Nephron progenitor cell (in vitro differentiated cells): ENCODE results near the gene GCLM.
"Not testable (repeated sequence)": the region's sequence is repeated elsewhere in the genome, so short reads cannot be mapped to it uniquely, and the experiment has no call there.

Experiments used
- DNase-seq: peaks from one replicate; pipeline ENCODE4 v3.0.0; 2021
- H3K27ac Mint-ChIP-seq: 2 replicates; pipeline ENCODE4 v1.8.0; 2021; ENCODE audit warnings: mild to moderate bottlenecking, moderate library complexity, mixed read lengths
- H3K27me3 Mint-ChIP-seq: 2 replicates; pipeline ENCODE4 v1.8.0; 2021; ENCODE audit warnings: mild to moderate bottlenecking, low read depth, mixed read lengths; ENCODE audit not compliant: poor library complexity
- H3K36me3 Mint-ChIP-seq: 2 replicates; pipeline ENCODE4 v1.8.0; 2021; ENCODE audit warnings: low read depth, mixed read lengths
- H3K4me1 Mint-ChIP-seq: 2 replicates; pipeline ENCODE4 v1.8.0; 2021; ENCODE audit warnings: mixed read lengths
- H3K4me3 Mint-ChIP-seq: 2 replicates; pipeline ENCODE4 v1.8.0; 2021; ENCODE audit warnings: mild to moderate bottlenecking, moderate library complexity, mixed read lengths
- H3K9me3 Mint-ChIP-seq: 2 replicates; pipeline ENCODE4 v1.8.0; 2021; ENCODE audit warnings: mild to moderate bottlenecking, moderate library complexity, mixed read lengths
- CTCF ChIP-seq: fragments of 200-600 bp; sonication (generic); IDR thresholded peaks from 2 replicates; pipeline ENCODE4 v1.5.0; 2021; ENCODE audit warnings: antibody characterized with exemption

GCLM gene

GRCh38 chr1:93938461-93939145 lies 29.4 kb upstream of the GCLM start:
- Mint-ChIP-seq H3K27ac (no peak overlapping the region), H3K36me3 (no peaks in the 10 kb centered on the region), H3K4me3 (no peak overlapping the region), H3K9me3 (peaks cover 30% of the 10 kb centered on the region), H3K27me3 (peaks cover 8% of the 10 kb centered on the region), H3K4me1 (no peaks in the 10 kb centered on the region)
- TF ChIP-seq CTCF = no peak
- no peak for DNase-seq

GRCh38 chr1:93937997-93938396 lies 28.8 kb upstream of the GCLM start:
- Mint-ChIP-seq H3K27me3 (peaks cover 2% of the 10 kb centered on the region), H3K9me3 (peaks cover 32% of the 10 kb centered on the region), H3K36me3 (no peaks in the 10 kb centered on the region), H3K4me1 (no peaks in the 10 kb centered on the region), H3K4me3 (no peak overlapping the region), H3K27ac (no peak overlapping the region)
- no peak for TF ChIP-seq CTCF
- no peak for DNase-seq

- no peak overlapping the region for H3K4me3 Mint-ChIP-seq
- H3K36me3 Mint-ChIP-seq = no peaks in the 10 kb centered on the region
- H3K27ac Mint-ChIP-seq = no peak overlapping the region
- no peaks in the 10 kb centered on the region for H3K4me1 Mint-ChIP-seq
- peaks cover 18% of the 10 kb centered on the region for H3K9me3 Mint-ChIP-seq
- H3K27me3 Mint-ChIP-seq = peaks cover 3% of the 10 kb centered on the region
- TF ChIP-seq CTCF = no peak
- DNase-seq = no peak
These were observed 16.0 kb upstream of the GCLM start for GRCh38 chr1:93925206-93925605.

GRCh38 chr1:93919780-93920179 lies 10.6 kb upstream of the GCLM start:
- Mint-ChIP-seq H3K27ac (no peak overlapping the region), H3K4me3 (no peak overlapping the region), H3K27me3 (peaks cover under 1% of the 10 kb centered on the region), H3K4me1 (no peaks in the 10 kb centered on the region), H3K9me3 (peaks cover 25% of the 10 kb centered on the region), H3K36me3 (no peaks in the 10 kb centered on the region)
- no peak for DNase-seq
- no peak for TF ChIP-seq CTCF

GRCh38 chr1:93917302-93917701 lies 8.1 kb upstream of the GCLM start:
- Mint-ChIP-seq H3K27me3 (peaks cover 9% of the 10 kb centered on the region), H3K4me1 (no peaks in the 10 kb centered on the region), H3K27ac (no peak overlapping the region), H3K4me3 (no peak overlapping the region), H3K36me3 (no peaks in the 10 kb centered on the region), H3K9me3 (peaks cover 32% of the 10 kb centered on the region)
- TF ChIP-seq CTCF = no peak
- DNase-seq = no peak

- not testable (repeated sequence) for H3K36me3 Mint-ChIP-seq, H3K27ac Mint-ChIP-seq, DNase-seq, H3K4me3 Mint-ChIP-seq
- Mint-ChIP-seq H3K27me3 (peaks cover 14% of the 10 kb centered on the region), H3K9me3 (peaks cover 41% of the 10 kb centered on the region), H3K4me1 (peaks cover 20% of the 10 kb centered on the region)
These were observed 1.6 kb upstream of the GCLM start for GRCh38 chr1:93910880-93911279.
